ENCODE measurements around the gene HERPUD1. TPM values are rescaled to one million over a fixed set of nuclear protein-coding genes. Genes with fewer than 3 reads are reported as not detected.

Gene HERPUD1
- total RNA-seq, 1 donor from 2014 or later = 251 TPM

DNA sequence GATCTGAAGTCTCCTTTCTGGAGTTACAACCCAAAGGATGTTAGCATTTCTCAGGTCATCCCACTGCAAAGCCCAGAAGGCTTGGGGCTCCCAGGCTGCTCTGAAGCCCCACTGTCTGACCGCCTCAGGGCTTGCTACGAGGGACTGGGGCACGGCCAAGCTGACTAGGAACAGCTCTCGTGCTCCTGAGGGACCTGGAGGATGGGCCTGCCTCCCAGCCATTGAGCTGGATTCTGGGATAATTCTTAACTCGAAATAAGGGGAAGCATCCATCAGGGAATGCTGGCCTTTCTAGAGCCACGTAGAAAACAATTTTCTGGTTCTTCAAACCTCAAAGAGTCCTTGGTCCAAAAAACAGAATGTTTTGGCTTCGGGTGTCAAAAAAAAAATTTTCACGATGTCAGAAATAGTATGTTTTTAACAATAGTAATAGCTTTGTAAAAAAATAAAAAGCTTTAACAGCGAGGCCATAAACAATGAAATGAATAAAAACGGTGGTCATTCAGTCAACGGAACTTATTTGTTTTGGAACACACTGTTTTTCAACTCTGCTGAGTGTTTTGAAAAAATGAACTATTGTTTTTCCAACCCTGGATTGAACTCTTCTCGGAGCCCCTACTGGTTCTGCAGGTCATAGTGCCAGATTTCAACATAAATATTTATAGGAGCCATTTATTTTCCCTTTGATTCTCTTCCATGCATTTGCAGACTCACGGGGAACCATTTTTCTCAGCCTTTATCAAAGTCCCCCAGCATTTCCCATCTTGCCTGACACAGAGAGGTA, 16.4 kb upstream of the HERPUD1 start:
- TF ChIP-seq, protein P1, sequence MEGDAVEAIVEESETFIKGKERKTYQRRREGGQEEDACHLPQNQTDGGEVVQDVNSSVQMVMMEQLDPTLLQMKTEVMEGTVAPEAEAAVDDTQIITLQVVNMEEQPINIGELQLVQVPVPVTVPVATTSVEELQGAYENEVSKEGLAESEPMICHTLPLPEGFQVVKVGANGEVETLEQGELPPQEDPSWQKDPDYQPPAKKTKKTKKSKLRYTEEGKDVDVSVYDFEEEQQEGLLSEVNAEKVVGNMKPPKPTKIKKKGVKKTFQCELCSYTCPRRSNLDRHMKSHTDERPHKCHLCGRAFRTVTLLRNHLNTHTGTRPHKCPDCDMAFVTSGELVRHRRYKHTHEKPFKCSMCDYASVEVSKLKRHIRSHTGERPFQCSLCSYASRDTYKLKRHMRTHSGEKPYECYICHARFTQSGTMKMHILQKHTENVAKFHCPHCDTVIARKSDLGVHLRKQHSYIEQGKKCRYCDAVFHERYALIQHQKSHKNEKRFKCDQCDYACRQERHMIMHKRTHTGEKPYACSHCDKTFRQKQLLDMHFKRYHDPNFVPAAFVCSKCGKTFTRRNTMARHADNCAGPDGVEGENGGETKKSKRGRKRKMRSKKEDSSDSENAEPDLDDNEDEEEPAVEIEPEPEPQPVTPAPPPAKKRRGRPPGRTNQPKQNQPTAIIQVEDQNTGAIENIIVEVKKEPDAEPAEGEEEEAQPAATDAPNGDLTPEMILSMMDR (IDR thresholded peaks at IDR 0.05) = no peak
- no peaks in the 10 kb centered on the region for H3K9me3 Mint-ChIP-seq (ENCODE audit: unreplicated experiment)
- H3K4me1 Mint-ChIP-seq (ENCODE audit: unreplicated experiment) = peaks cover 53% of the 10 kb centered on the region
- peaks cover 37% of the 10 kb centered on the region for H3K27me3 Mint-ChIP-seq (ENCODE audit: unreplicated experiment)
- DNase-seq (ENCODE audit: extremely low spot score, unreplicated experiment) = no peak
- no peak overlapping the region for H3K4me3 Mint-ChIP-seq (ENCODE audit: unreplicated experiment)
- peak overlapping the region; percentile 31 for H3K27ac Mint-ChIP-seq (ENCODE audit: unreplicated experiment)
- H3K36me3 Mint-ChIP-seq (ENCODE audit: unreplicated experiment) = no peaks in the 10 kb centered on the region

DNA sequence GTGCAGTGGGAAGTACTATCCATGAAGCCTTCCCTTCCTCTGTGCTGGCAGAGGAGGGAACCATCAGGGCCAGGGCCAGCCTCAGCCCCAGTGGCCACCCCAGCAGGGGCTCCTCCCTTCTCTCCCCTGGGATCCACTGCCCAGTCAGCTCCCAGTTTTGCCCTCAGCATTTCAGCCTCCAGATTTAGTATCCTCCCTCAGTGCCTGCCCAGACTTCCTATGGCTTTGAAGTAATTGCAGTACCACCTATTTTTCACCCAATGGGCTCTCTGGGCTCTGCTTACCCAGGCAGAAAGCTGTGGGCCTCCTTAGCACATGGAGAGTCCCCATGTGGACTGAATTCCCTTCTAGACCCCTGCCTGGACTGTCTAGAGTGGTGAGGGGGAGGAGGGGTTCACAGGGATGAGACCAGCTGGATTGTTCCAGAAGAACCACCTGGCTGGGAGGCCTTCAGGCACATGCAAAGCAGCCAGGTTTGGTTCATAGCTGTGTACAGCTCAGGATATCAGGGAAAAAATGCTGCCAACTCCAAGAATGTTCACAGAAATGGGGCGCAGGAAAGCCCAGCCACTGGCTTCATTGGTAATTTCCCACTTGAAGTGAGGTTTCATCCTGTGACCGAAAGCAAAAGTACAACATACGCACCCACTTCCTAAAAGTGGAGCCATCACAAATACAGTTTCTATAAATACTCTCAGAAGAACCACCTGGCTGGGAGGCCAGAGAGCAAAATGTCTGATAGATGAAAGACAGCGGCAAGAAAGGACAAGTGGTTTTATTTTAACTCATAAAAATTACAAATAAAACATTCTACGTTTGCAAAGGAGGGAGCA, 15.2 kb upstream of the HERPUD1 start:
- peaks cover 40% of the 10 kb centered on the region for H3K27me3 Mint-ChIP-seq (ENCODE audit: unreplicated experiment)
- H3K36me3 Mint-ChIP-seq (ENCODE audit: unreplicated experiment) = no peaks in the 10 kb centered on the region
- no peak overlapping the region for H3K27ac Mint-ChIP-seq (ENCODE audit: unreplicated experiment)
- H3K4me3 Mint-ChIP-seq (ENCODE audit: unreplicated experiment) = no peak overlapping the region
- H3K4me1 Mint-ChIP-seq (ENCODE audit: unreplicated experiment) = peaks cover 46% of the 10 kb centered on the region
- no peaks in the 10 kb centered on the region for H3K9me3 Mint-ChIP-seq (ENCODE audit: unreplicated experiment)
- DNase-seq (ENCODE audit: extremely low spot score, unreplicated experiment) = no peak
- TF ChIP-seq, protein P1 (IDR thresholded peaks at IDR 0.05) = no peak

DNA sequence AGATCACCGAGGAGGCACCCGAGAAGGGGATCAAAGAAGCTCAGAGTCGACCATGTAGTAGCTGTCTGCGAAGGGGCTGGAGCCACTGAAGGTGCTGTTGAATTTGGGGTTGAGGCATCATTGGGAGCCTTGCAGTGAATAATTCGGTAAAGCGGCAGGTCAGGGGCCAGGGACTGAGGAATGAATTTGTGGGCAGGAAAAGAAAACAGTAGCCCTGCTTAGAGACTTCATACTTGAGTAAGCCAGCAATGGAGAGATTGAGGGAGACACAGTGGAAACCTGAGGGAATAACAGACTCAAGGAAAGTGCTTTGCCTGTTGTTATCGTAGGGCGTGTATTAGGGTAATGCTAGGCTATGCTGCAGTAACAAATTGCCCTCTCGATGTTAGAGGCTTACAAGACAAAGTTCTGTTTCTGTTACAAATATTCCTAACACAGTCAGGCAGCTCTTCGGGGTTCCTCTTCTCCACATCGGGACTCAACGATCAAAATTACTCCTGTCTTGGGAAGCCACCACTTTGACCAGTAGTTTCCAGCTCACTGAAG, 13.4 kb upstream of the HERPUD1 start:
- H3K27ac Mint-ChIP-seq (ENCODE audit: unreplicated experiment) = no peak overlapping the region

DNA sequence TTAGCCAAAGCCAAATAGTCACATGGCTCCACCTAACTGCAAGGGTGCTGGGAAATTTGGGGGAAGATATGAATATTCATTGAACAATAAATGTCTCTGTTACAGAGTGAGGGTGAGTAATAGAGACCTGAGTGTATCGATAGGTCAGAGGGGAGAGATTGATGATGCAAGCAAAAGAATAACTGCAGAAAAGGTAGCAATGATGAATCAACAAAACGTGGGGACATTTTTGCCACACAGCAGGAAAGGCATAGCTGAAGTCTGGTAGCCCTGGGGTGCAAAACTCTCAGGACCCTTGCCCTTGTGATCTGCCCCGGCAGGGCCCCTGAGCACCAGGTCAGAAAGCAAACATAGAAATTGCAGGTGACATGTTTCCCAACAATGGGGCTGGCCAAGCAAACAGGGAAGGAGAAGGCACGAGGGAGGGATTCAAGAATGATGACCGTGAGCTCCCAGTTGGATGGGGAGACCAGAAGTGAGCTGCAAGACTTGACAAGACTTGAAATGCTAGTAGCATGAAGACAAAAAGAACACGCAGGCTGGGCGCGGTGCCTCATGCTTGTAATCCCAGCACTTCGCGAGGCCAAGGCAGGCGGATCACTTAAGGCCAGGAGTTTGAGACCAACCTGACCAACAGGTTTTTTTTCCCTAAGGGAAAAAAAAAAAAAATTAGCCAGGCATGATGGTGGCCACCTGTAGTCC, 12.7 kb upstream of the HERPUD1 start:
- TF ChIP-seq, protein P1 (IDR thresholded peaks at IDR 0.05) = no peak
- H3K27me3 Mint-ChIP-seq (ENCODE audit: unreplicated experiment) = peaks cover 37% of the 10 kb centered on the region
- no peaks in the 10 kb centered on the region for H3K36me3 Mint-ChIP-seq (ENCODE audit: unreplicated experiment)
- H3K27ac Mint-ChIP-seq (ENCODE audit: unreplicated experiment) = no peak overlapping the region
- H3K9me3 Mint-ChIP-seq (ENCODE audit: unreplicated experiment) = no peaks in the 10 kb centered on the region
- DNase-seq (ENCODE audit: extremely low spot score, unreplicated experiment) = no peak
- H3K4me1 Mint-ChIP-seq (ENCODE audit: unreplicated experiment) = peaks cover 33% of the 10 kb centered on the region
- no peak overlapping the region for H3K4me3 Mint-ChIP-seq (ENCODE audit: unreplicated experiment)

More for the DNA sequence above, 13.4 kb upstream of the HERPUD1 start:
- no peak for DNase-seq (ENCODE audit: extremely low spot score, unreplicated experiment)
- no peaks in the 10 kb centered on the region for H3K9me3 Mint-ChIP-seq (ENCODE audit: unreplicated experiment)
- no peaks in the 10 kb centered on the region for H3K36me3 Mint-ChIP-seq (ENCODE audit: unreplicated experiment)
- TF ChIP-seq, protein P1 (IDR thresholded peaks at IDR 0.05) = no peak
- H3K4me3 Mint-ChIP-seq (ENCODE audit: unreplicated experiment) = no peak overlapping the region
- H3K27me3 Mint-ChIP-seq (ENCODE audit: unreplicated experiment) = peaks cover 38% of the 10 kb centered on the region
- peaks cover 33% of the 10 kb centered on the region for H3K4me1 Mint-ChIP-seq (ENCODE audit: unreplicated experiment)

Measured in osteocyte (in vitro differentiated cells).